Breast epithelium (tissue), 3 donors: ENCODE measurements around the gene GPC6.

ENCODE experiments used
- POLR2AphosphoS5 ChIP-seq, 3 donors: sonication (generic); formaldehyde crosslinking; IDR thresholded peaks; one replicate each; pipeline ENCODE4 v1.6.1; 2017; ENCODE audit warnings: antibody characterized with exemption in 3 of 3
- TF ChIP-seq, protein P1 (sequence below), 3 donors: fragments of 450-650 bp; IDR thresholded peaks; one replicate each; pipeline ENCODE4 v1.5.1; 2016 to 2017; ENCODE audit warnings: antibody characterized with exemption in 3 of 3, mild to moderate bottlenecking in 3 of 3, moderate library complexity in 3 of 3

DNA sequence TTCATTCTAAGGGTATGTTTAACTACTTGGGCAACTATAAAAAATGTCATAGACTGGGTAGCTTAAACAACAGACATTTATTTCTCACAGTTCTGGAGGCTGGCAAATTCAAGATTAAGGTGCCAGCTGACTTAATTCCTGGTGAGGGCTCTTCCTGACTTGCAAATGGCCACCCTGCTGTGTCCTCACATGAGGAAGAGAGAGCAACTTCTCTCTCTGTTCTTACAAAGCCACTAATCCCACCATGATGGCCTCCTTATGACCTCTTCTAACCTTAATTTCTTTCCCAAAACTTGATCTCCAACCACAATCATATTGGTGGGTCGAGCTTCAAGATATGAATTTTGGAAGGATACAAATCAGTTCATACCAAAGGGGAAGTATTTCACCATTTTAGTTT is 853.9 kb downstream of the GPC6 start:
- TF ChIP-seq, protein P1, sequence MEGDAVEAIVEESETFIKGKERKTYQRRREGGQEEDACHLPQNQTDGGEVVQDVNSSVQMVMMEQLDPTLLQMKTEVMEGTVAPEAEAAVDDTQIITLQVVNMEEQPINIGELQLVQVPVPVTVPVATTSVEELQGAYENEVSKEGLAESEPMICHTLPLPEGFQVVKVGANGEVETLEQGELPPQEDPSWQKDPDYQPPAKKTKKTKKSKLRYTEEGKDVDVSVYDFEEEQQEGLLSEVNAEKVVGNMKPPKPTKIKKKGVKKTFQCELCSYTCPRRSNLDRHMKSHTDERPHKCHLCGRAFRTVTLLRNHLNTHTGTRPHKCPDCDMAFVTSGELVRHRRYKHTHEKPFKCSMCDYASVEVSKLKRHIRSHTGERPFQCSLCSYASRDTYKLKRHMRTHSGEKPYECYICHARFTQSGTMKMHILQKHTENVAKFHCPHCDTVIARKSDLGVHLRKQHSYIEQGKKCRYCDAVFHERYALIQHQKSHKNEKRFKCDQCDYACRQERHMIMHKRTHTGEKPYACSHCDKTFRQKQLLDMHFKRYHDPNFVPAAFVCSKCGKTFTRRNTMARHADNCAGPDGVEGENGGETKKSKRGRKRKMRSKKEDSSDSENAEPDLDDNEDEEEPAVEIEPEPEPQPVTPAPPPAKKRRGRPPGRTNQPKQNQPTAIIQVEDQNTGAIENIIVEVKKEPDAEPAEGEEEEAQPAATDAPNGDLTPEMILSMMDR (IDR thresholded peaks at IDR 0.05): no peak
- TF ChIP-seq POLR2AphosphoS5 (IDR thresholded peaks at IDR 0.05): no peak
